ENCODE data around the gene IL18. TPM values are rescaled to one million over a fixed set of nuclear protein-coding genes. Genes with fewer than 3 reads are reported as not detected.
"Not testable (repeated sequence)": the region's sequence is repeated elsewhere in the genome, so short reads cannot be mapped to it uniquely, and the experiment has no call there.

Gene IL18
- total RNA-seq, 1 experiment from 2014 or later, result 68.3 TPM

- DNase-seq (ENCODE audit: low spot score), result no peak
These were observed 8.6 kb upstream of the IL18 start for GRCh38 chr11:112172362-112172994.

GRCh38 chr11:112167145-112167544 is 3.3 kb upstream of the IL18 start, which contains the start of gene TEX12:
Gene TEX12 (plus strand): TSS chr11:112167372. CDS start chr11:112169269, 1,897 bp downstream.
- DNase-seq (ENCODE audit: low spot score), result no peak

GRCh38 chr11:112166562-112166961 is 2.7 kb upstream of the IL18 start:
- no peak for DNase-seq (ENCODE audit: low spot score)

GRCh38 chr11:112165049-112165448 is 1.2 kb upstream of the IL18 start:
- DNase-seq (ENCODE audit: low spot score), result no peak

- no peak for DNase-seq (ENCODE audit: low spot score)
These were observed 940 bp downstream of the IL18 start for GRCh38 chr11:112162761-112163546.

- DNase-seq (ENCODE audit: low spot score), result not testable (repeated sequence)
These were observed 1.7 kb downstream of the IL18 start for GRCh38 chr11:112162200-112162599.

GRCh38 chr11:112161012-112161411 is 2.9 kb downstream of the IL18 start:
- DNase-seq (ENCODE audit: low spot score), result no peak

- no peak for DNase-seq (ENCODE audit: low spot score)
These were observed 3.6 kb downstream of the IL18 start for GRCh38 chr11:112160091-112160848.

GRCh38 chr11:112159098-112160065 is 4.5 kb downstream of the IL18 start:
- no peak for DNase-seq (ENCODE audit: low spot score)

GRCh38 chr11:112156956-112157766 is 6.7 kb downstream of the IL18 start:
- peak; percentile 97 for DNase-seq (ENCODE audit: low spot score)

GRCh38 chr11:112156153-112156955 is 7.5 kb downstream of the IL18 start:
- DNase-seq (ENCODE audit: low spot score), result no peak

- DNase-seq (ENCODE audit: low spot score), result no peak
These were observed 13.4 kb downstream of the IL18 start for GRCh38 chr11:112150517-112150916.

- no peak for DNase-seq (ENCODE audit: low spot score)
These were observed 20.3 kb downstream of the IL18 start for GRCh38 chr11:112143597-112143996.

- no peak for DNase-seq (ENCODE audit: low spot score)
These were observed 29.4 kb downstream of the IL18 start for GRCh38 chr11:112134473-112134872.

GRCh38 chr11:112132737-112133136 is 31.2 kb downstream of the IL18 start:
- DNase-seq (ENCODE audit: low spot score), result peak; percentile 15

GRCh38 chr11:112129656-112130055 is 34.2 kb downstream of the IL18 start:
- no peak for DNase-seq (ENCODE audit: low spot score)

- peak; percentile 92 for DNase-seq (ENCODE audit: low spot score)
These were observed 35.3 kb downstream of the IL18 start for GRCh38 chr11:112128483-112129121.

GRCh38 chr11:112127056-112127455 is 36.8 kb downstream of the IL18 start:
- DNase-seq (ENCODE audit: low spot score), result no peak

- DNase-seq (ENCODE audit: low spot score), result no peak
These were observed 40.8 kb downstream of the IL18 start for GRCh38 chr11:112123129-112123528.
